ENCODE results near the gene CTNNA2.

The CTNNA2 gene

DNA sequence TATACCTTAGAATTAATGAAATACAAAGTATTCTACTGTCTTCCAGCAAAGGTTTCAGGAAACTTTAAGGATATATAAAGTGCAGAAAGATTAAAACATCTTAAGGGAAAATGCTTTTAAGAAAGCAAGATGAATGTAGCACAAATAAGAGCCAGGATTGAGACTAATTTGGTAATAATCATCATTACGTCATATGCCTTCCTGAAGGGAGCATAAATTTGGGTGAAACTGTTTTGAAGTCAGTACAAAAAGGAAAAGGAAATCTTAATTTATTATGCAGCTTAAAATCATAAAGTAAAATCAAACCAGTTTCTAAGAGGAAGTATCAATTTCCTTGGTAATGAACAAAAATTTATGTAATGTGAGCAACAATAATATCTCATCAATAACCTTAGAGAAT is 221.7 kb downstream of the CTNNA2 start:
- Histone ChIP-seq H3K36me3 (ENCODE audit: control insufficient read depth, insufficient read depth, low read length) (no peaks in the 10 kb centered on the region), H3K4me3 (ENCODE audit: extremely low read depth, insufficient read depth, low read length, poor library complexity, severe bottlenecking) (no peak overlapping the region), H3K9me3 (ENCODE audit: control insufficient read depth, low read length) (no peaks in the 10 kb centered on the region), H3K4me1 (ENCODE audit: control insufficient read depth, insufficient read depth, low read length, poor library complexity, severe bottlenecking) (no peaks in the 10 kb centered on the region), H3K27ac (ENCODE audit: low read depth, low read length, severe bottlenecking) (no peak overlapping the region)
- 100% methylated on average over 1 of the region's 1 CpG; no CpG with 5 or more reads in 1 of the 2 experiments for WGBS, 2 experiments (ENCODE audit: insufficient coverage in 2 of 2)

DNA sequence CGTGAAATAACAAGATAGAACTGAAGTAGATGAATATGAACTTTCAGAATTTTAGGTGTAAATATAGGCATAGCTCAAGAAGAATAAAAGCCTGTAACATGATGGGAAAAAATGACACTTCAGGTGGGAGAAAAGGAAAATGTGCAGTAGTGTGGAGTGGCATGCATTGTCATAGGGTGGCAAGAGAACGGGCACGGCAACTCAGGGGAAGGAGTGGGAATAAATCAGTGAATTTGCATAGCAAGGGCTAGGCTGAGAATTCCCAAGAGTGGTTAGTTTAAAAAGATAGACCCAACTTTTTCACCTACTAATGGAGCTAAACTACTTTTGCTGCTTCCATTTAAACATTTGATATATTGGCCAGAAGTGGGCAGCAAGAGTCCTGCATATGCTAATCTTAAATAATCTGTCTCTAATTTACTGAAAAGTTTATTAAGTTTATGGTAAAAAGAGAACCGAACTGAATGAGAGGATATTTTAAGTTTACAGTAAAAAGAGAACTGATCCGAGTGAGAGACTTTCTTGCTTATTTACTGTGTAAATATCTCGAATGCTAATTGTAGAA is 228.1 kb downstream of the CTNNA2 start:
- WGBS, 2 experiments (ENCODE audit: insufficient coverage in 2 of 2) = 85 to 93% methylated on average over 5 of the region's 6 CpGs
- Histone ChIP-seq H3K4me3 (ENCODE audit: extremely low read depth, insufficient read depth, low read length, poor library complexity, severe bottlenecking) (no peak overlapping the region), H3K27ac (ENCODE audit: low read depth, low read length, severe bottlenecking) (no peak overlapping the region), H3K4me1 (ENCODE audit: control insufficient read depth, insufficient read depth, low read length, poor library complexity, severe bottlenecking) (no peaks in the 10 kb centered on the region), H3K36me3 (ENCODE audit: control insufficient read depth, insufficient read depth, low read length) (no peaks in the 10 kb centered on the region), H3K9me3 (ENCODE audit: control insufficient read depth, low read length) (no peaks in the 10 kb centered on the region)

DNA sequence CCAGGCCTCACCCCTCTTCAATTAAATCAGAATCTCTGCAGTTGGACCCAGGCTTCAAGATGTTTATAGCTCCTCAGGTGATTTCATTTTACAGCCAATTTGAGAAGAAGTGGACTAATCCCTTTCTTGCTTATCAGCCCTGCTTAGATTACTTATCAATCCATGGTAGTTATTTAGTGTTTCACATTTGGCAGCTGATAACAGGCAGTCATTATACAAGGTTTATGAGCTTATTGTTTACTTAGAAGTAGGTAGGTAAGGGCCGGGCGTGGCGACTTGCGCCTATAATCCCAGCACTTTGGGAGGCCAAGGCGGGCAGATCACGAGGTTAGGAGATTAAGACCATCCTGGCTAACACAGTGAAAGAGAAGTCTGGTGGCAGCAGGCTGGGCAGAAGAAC is 237.5 kb downstream of the CTNNA2 start:
- Histone ChIP-seq H3K27ac (ENCODE audit: low read depth, low read length, severe bottlenecking) (no peak overlapping the region), H3K36me3 (ENCODE audit: control insufficient read depth, insufficient read depth, low read length) (no peaks in the 10 kb centered on the region), H3K4me1 (ENCODE audit: control insufficient read depth, insufficient read depth, low read length, poor library complexity, severe bottlenecking) (no peaks in the 10 kb centered on the region), H3K4me3 (ENCODE audit: extremely low read depth, insufficient read depth, low read length, poor library complexity, severe bottlenecking) (no peak overlapping the region), H3K9me3 (ENCODE audit: control insufficient read depth, low read length) (no peaks in the 10 kb centered on the region)
- 88 to 91% methylated on average over 6 of the region's 6 CpGs for whole genome bisulfite sequencing, 2 experiments (ENCODE audit: insufficient coverage in 2 of 2)

DNA sequence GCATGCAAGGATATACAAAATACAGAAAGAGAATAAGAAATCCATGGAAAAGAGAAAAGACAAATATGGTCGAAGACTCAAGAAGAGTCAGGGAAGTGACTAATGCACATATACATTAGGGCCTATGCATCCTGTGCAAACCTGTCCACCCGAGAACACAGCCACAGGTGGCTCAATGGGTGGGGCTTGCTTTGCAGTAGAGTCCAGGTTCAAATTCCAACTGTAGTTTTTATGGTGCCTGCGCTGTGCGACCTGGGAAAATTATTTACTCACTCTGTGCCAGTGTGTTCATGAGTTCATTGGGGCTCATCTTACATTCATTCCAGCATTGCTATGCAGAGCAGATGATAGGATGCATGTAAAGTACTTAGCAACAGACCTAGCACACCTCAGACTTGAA is 244.7 kb downstream of the CTNNA2 start:
- no peaks in the 10 kb centered on the region for H3K4me1 ChIP-seq (ENCODE audit: control insufficient read depth, insufficient read depth, low read length, poor library complexity, severe bottlenecking)
- no peaks in the 10 kb centered on the region for H3K36me3 ChIP-seq (ENCODE audit: control insufficient read depth, insufficient read depth, low read length)
- no peak overlapping the region for H3K4me3 ChIP-seq (ENCODE audit: extremely low read depth, insufficient read depth, low read length, poor library complexity, severe bottlenecking)
- no peak overlapping the region for H3K27ac ChIP-seq (ENCODE audit: low read depth, low read length, severe bottlenecking)
- no peaks in the 10 kb centered on the region for H3K9me3 ChIP-seq (ENCODE audit: control insufficient read depth, low read length)
- 81 to 93% methylated on average over 2 to 4 of the region's 4 CpGs for WGBS, 2 experiments (ENCODE audit: insufficient coverage in 2 of 2)

DNA sequence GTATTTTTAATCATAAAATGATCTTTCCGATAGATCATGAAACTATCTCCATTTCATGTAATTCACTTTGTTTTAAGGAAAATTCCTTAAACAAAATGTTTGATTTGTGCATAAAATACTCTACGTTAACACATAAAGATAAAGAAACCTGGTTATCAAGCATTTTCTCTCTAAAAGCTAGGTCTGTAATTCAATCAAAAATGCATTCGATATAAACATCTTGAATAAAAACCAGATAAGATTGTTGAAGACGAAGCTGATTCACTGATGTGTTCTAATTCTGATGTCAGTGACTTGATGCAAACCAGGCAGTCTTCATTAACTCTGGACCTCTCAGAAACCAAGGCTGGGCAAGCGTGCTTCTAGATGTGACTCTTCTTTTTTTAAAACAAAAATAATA is 245.2 kb downstream of the CTNNA2 start:
- Histone ChIP-seq H3K27ac (ENCODE audit: low read depth, low read length, severe bottlenecking) (no peak overlapping the region), H3K4me1 (ENCODE audit: control insufficient read depth, insufficient read depth, low read length, poor library complexity, severe bottlenecking) (no peaks in the 10 kb centered on the region), H3K9me3 (ENCODE audit: control insufficient read depth, low read length) (no peaks in the 10 kb centered on the region), H3K36me3 (ENCODE audit: control insufficient read depth, insufficient read depth, low read length) (no peaks in the 10 kb centered on the region), H3K4me3 (ENCODE audit: extremely low read depth, insufficient read depth, low read length, poor library complexity, severe bottlenecking) (no peak overlapping the region)
- 83 to 100% methylated on average over 1 of the region's 5 CpGs for WGBS, 2 experiments (ENCODE audit: insufficient coverage in 2 of 2)

DNA sequence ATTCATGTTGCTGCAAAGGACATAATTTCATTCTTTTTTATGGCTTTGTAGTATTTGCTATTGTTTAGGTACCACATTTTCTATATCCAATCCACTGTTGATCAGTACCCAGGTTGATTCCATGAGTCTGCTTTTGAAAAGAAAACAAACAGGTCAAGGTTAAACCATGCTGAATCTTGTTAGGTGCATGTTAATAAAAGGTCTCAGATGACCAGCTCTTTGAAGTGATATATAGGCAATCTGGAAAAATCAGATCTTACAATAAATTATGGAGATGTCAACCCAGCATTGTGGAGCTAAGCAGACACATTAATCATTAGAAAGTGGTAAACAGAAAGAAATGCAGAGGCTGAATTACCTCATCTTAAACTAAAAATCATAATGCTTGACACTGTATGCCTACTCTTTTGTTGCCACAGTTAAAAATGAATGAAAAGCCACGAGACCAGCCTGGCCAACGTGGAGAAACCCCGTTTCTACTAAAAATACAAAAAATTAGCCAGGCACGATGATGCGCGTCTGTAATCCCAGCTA is 246.0 kb downstream of the CTNNA2 start:
- 65 to 72% methylated on average over 4 to 6 of the region's 6 CpGs for WGBS, 2 experiments (ENCODE audit: insufficient coverage in 2 of 2)
- H3K9me3 ChIP-seq (ENCODE audit: control insufficient read depth, low read length) = no peaks in the 10 kb centered on the region
- H3K4me1 ChIP-seq (ENCODE audit: control insufficient read depth, insufficient read depth, low read length, poor library complexity, severe bottlenecking) = no peaks in the 10 kb centered on the region
- H3K4me3 ChIP-seq (ENCODE audit: extremely low read depth, insufficient read depth, low read length, poor library complexity, severe bottlenecking) = no peak overlapping the region
- H3K27ac ChIP-seq (ENCODE audit: low read depth, low read length, severe bottlenecking) = no peak overlapping the region
- H3K36me3 ChIP-seq (ENCODE audit: control insufficient read depth, insufficient read depth, low read length) = no peaks in the 10 kb centered on the region

DNA sequence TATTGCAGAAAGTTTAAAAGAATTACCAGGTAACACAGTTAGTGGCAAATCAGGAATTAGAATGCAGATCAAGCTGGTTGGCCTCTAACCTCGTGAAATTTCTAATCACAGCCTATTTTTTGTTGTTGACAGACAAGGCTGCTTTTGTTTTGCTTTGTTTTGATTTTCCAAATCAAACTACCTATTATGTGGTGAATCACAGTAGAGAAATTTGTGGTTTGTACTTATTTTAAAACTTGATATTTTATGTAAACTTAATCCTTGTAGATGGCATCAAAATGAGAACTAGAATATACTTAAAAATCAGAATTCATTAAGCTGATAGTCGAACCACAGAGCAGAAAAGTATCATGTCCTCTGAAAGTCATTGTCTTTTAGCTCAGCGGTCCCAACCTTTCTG is 258.1 kb downstream of the CTNNA2 start:
- Histone ChIP-seq H3K9me3 (ENCODE audit: control insufficient read depth, low read length) (no peaks in the 10 kb centered on the region), H3K27ac (ENCODE audit: low read depth, low read length, severe bottlenecking) (no peak overlapping the region)
- 83 to 86% methylated on average over 2 to 3 of the region's 3 CpGs for WGBS, 2 experiments (ENCODE audit: insufficient coverage in 2 of 2)

DNA sequence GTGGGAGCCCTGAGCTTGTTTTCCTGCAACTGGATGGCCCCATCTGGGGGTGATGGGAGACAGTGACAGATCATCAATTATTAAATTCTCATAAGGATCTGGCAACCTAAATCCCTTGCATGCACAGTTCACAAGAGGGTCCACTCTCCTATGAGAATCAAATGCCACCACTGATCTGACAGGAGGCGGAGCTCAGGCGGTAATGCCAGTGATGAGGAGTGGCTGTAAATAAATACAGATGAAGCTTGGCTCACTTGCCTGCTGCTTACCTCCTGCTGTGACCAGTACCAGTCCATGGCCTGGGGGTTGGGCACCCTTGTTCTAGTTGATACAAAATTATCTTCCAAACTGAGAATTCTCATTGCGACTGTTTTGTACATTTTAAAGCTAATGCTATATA is 258.6 kb downstream of the CTNNA2 start:
- 80 to 83% methylated on average over 2 of the region's 3 CpGs for WGBS, 2 experiments (ENCODE audit: insufficient coverage in 2 of 2)

More for the DNA sequence above, 258.1 kb downstream of the CTNNA2 start:
- no peaks in the 10 kb centered on the region for H3K4me1 ChIP-seq (ENCODE audit: control insufficient read depth, insufficient read depth, low read length, poor library complexity, severe bottlenecking)
- H3K36me3 ChIP-seq (ENCODE audit: control insufficient read depth, insufficient read depth, low read length) = no peaks in the 10 kb centered on the region
- no peak overlapping the region for H3K4me3 ChIP-seq (ENCODE audit: extremely low read depth, insufficient read depth, low read length, poor library complexity, severe bottlenecking)

DNA sequence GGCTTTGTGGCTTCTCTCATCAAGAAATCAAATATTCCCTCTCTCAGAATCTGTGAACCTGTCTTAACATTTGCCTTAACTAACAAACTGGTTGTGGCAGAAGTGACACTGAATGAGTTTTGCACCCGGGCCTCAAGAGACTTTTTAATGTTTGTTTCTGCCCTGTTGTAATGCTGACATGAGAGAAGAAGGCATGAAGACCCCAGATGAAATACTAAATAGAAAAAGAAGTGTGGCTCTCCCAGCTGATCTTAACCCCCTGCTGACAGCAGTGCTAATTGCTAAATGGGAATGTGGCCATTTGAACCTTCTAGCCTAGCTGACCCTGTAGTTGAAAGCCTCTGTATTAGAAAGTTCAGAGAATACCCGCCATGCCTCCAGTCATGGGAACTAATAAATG is 261.2 kb downstream of the CTNNA2 start:
- H3K4me3 ChIP-seq (ENCODE audit: extremely low read depth, insufficient read depth, low read length, poor library complexity, severe bottlenecking) = no peak overlapping the region
- no peaks in the 10 kb centered on the region for H3K9me3 ChIP-seq (ENCODE audit: control insufficient read depth, low read length)
- H3K4me1 ChIP-seq (ENCODE audit: control insufficient read depth, insufficient read depth, low read length, poor library complexity, severe bottlenecking) = no peaks in the 10 kb centered on the region
- no peaks in the 10 kb centered on the region for H3K36me3 ChIP-seq (ENCODE audit: control insufficient read depth, insufficient read depth, low read length)
- no peak overlapping the region for H3K27ac ChIP-seq (ENCODE audit: low read depth, low read length, severe bottlenecking)
- 92% methylated on average over 2 of the region's 2 CpGs; no CpG with 5 or more reads in 1 of the 2 experiments for WGBS, 2 experiments (ENCODE audit: insufficient coverage in 2 of 2)

More for the DNA sequence above, 258.6 kb downstream of the CTNNA2 start:
- H3K4me1 ChIP-seq (ENCODE audit: control insufficient read depth, insufficient read depth, low read length, poor library complexity, severe bottlenecking) = no peaks in the 10 kb centered on the region
- no peak overlapping the region for H3K27ac ChIP-seq (ENCODE audit: low read depth, low read length, severe bottlenecking)
- H3K4me3 ChIP-seq (ENCODE audit: extremely low read depth, insufficient read depth, low read length, poor library complexity, severe bottlenecking) = no peak overlapping the region
- no peaks in the 10 kb centered on the region for H3K9me3 ChIP-seq (ENCODE audit: control insufficient read depth, low read length)
- H3K36me3 ChIP-seq (ENCODE audit: control insufficient read depth, insufficient read depth, low read length) = no peaks in the 10 kb centered on the region

DNA sequence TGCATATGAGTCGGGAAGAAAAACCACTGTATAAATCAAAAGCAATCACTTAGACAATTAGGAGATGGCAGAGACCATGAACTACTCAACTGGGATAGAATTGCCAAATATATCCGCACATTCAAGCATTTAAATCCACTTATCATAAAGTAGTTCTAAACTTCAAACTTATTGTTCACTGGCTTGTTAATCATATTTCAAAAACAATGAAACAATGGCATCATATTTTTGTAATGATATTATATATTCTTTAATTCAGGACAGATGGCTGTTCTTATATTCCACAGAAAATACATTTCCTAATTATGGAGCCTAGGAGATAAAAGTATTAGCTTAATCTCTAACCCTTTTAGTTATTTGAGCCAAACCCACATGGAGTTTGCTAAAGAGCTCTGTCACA is 263.6 kb downstream of the CTNNA2 start:
- H3K4me3 ChIP-seq (ENCODE audit: extremely low read depth, insufficient read depth, low read length, poor library complexity, severe bottlenecking) = no peak overlapping the region
- no peak overlapping the region for H3K27ac ChIP-seq (ENCODE audit: low read depth, low read length, severe bottlenecking)
- WGBS, 2 experiments (ENCODE audit: insufficient coverage in 2 of 2) = no CpG with 5 or more reads among the region's 2 CpGs
- no peaks in the 10 kb centered on the region for H3K36me3 ChIP-seq (ENCODE audit: control insufficient read depth, insufficient read depth, low read length)
- no peaks in the 10 kb centered on the region for H3K4me1 ChIP-seq (ENCODE audit: control insufficient read depth, insufficient read depth, low read length, poor library complexity, severe bottlenecking)
- H3K9me3 ChIP-seq (ENCODE audit: control insufficient read depth, low read length) = no peaks in the 10 kb centered on the region

DNA sequence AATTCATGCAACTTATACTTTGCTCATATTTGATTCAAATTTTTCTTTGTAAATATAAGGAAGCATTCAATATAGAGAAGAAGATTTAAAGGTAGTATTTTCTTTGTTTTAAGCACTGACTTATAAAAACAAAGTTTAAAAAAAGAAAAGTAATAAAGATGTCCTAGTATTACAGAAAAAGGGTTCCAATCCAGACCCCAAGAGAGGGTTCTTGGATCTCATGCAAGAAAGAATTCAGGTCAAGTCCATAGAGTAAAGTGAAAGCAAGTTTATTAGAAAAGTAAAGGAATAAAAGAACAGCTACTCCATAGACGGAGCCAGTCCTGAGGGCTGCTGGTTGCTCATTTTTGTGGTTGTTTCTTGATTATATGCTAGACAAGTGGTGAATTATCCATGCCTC is 267.9 kb downstream of the CTNNA2 start:
- Histone ChIP-seq H3K27ac (ENCODE audit: low read depth, low read length, severe bottlenecking) (no peak overlapping the region), H3K9me3 (ENCODE audit: control insufficient read depth, low read length) (no peaks in the 10 kb centered on the region), H3K36me3 (ENCODE audit: control insufficient read depth, insufficient read depth, low read length) (no peaks in the 10 kb centered on the region), H3K4me1 (ENCODE audit: control insufficient read depth, insufficient read depth, low read length, poor library complexity, severe bottlenecking) (no peaks in the 10 kb centered on the region), H3K4me3 (ENCODE audit: extremely low read depth, insufficient read depth, low read length, poor library complexity, severe bottlenecking) (no peak overlapping the region)
- 86% methylated on average over 1 of the region's 1 CpG; no CpG with 5 or more reads in 1 of the 2 experiments for WGBS, 2 experiments (ENCODE audit: insufficient coverage in 2 of 2)

All from mesodermal cell (in vitro differentiated cells).